SU-DHL-6 (cell line): ENCODE data around the gene BAHCC1.

Experiments used
- H2AFZ ChIP-seq: fragments of 200-600 bp; sonication (generic); 2 replicates; pipeline ENCODE4 v1.6.1; 2014; ENCODE audit warnings: low read depth, mild to moderate bottlenecking, moderate library complexity, mixed read lengths, antibody characterized with exemption, low read length; ENCODE audit not compliant: severe bottlenecking
- H3F3A ChIP-seq: fragments of 200-600 bp; shearing (Covaris generic); 2 replicates; pipeline ENCODE4 v1.6.0; 2016; ENCODE audit warnings: antibody characterized with exemption, mild to moderate bottlenecking; ENCODE audit not compliant: insufficient read depth
- H3K27ac ChIP-seq: fragments of 200-600 bp; sonication (generic); 2 replicates; pipeline ENCODE4 v1.5.1; 2016; ENCODE audit warnings: low read depth, mild to moderate bottlenecking, low read length, moderate library complexity, mixed read lengths
- H3K27me3 ChIP-seq: fragments of 200-600 bp; sonication (generic), shearing (Covaris generic); 2 replicates; pipeline ENCODE4 v1.6.0; 2014; ENCODE audit warnings: mild to moderate bottlenecking, low read length
- H3K36me3 ChIP-seq: fragments of 200-600 bp; sonication (generic); 2 replicates; pipeline ENCODE4 v1.6.1; 2014; ENCODE audit warnings: mild to moderate bottlenecking, low read length, mixed read lengths
- H3K4me2 ChIP-seq: fragments of 300-600, 200-600 bp; shearing (Covaris generic), sonication (generic); 2 replicates; pipeline ENCODE4 v1.6.0; 2014; ENCODE audit warnings: low read length, low read depth, mild to moderate bottlenecking; ENCODE audit not compliant: poor library complexity, severe bottlenecking
- H3K4me3 ChIP-seq: fragments of 200-600 bp; sonication (generic); 2 replicates; pipeline ENCODE4 v1.5.1; 2014; ENCODE audit warnings: antibody characterized with exemption, low read length, mild to moderate bottlenecking, mixed read lengths; ENCODE audit not compliant: insufficient read depth, poor library complexity, severe bottlenecking
- H3K79me2 ChIP-seq: fragments of 200-600 bp; sonication (generic); 2 replicates; pipeline ENCODE4 v1.6.1; 2014; ENCODE audit warnings: mild to moderate bottlenecking, low read length, moderate library complexity; ENCODE audit not compliant: insufficient read depth
- H3K9ac ChIP-seq: fragments of 200-600 bp; sonication (generic); 2 replicates; pipeline ENCODE4 v1.7.0; 2014; ENCODE audit warnings: mild to moderate bottlenecking, low read length
- H3K9me2 ChIP-seq: fragments of 200-600 bp; sonication (generic); replicated peaks from 2 replicates; pipeline ENCODE4 v1.6.1; 2014; ENCODE audit warnings: low read length; ENCODE audit not compliant: insufficient read depth
- H3K9me3 ChIP-seq: fragments of 200-600 bp; sonication (generic); 2 replicates; pipeline ENCODE4 v1.6.1; 2014; ENCODE audit warnings: low read length, mixed read lengths; ENCODE audit not compliant: insufficient read depth
- H4K20me1 ChIP-seq: fragments of 200-600 bp; sonication (generic); 2 replicates; pipeline ENCODE4 v1.6.1; 2014; ENCODE audit warnings: low read depth, mild to moderate bottlenecking, antibody characterized with exemption, low read length, moderate library complexity, mixed read lengths
- EZH2phosphoT487 ChIP-seq: fragments of 200-600 bp; sonication (generic), shearing (Covaris generic); conservative IDR thresholded peaks from 2 replicates; pipeline ENCODE4 v1.6.1; 2018; ENCODE audit warnings: mild to moderate bottlenecking, antibody characterized with exemption, low read length, moderate library complexity, mixed read lengths
- TF ChIP-seq, protein P1 (sequence below): fragments of 200-600 bp; sonication (generic); IDR thresholded peaks from one replicate; pipeline ENCODE4 v1.5.1; 2017; ENCODE audit warnings: antibody characterized with exemption, mild to moderate bottlenecking, low read length, moderate library complexity; ENCODE audit not compliant: insufficient read depth, poor library complexity, severe bottlenecking

The BAHCC1 gene

DNA sequence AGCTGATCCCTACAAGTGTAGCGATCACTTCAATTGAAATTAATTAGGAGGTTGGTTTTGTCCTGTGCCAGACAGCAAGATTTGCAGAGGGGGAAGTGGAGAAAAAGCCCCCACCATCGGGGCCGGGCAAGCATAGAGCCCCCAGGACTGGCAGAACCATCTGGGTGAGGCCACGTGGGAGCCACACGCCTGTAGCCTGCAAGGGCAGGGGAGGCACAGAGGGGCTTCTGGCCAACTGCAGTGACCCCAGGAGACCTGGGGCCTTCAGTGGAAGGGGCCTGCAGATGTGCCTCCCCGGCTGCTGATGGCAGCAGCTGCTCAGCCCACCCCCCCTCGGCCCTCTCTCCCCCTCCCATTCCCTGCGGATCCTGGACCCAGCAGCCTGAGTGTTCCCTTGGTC lies 54.1 kb downstream of the BAHCC1 start:
- no peaks in the 10 kb centered on the region for H3K9me3 ChIP-seq
- H3K4me3 ChIP-seq = no peak overlapping the region
- H3K9ac ChIP-seq = no peak overlapping the region
- TF ChIP-seq EZH2phosphoT487 = no peak
- TF ChIP-seq, protein P1, sequence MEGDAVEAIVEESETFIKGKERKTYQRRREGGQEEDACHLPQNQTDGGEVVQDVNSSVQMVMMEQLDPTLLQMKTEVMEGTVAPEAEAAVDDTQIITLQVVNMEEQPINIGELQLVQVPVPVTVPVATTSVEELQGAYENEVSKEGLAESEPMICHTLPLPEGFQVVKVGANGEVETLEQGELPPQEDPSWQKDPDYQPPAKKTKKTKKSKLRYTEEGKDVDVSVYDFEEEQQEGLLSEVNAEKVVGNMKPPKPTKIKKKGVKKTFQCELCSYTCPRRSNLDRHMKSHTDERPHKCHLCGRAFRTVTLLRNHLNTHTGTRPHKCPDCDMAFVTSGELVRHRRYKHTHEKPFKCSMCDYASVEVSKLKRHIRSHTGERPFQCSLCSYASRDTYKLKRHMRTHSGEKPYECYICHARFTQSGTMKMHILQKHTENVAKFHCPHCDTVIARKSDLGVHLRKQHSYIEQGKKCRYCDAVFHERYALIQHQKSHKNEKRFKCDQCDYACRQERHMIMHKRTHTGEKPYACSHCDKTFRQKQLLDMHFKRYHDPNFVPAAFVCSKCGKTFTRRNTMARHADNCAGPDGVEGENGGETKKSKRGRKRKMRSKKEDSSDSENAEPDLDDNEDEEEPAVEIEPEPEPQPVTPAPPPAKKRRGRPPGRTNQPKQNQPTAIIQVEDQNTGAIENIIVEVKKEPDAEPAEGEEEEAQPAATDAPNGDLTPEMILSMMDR = no peak
- no peaks in the 10 kb centered on the region for H3K79me2 ChIP-seq
- no peaks in the 10 kb centered on the region for H3K27me3 ChIP-seq
- H4K20me1 ChIP-seq = no peaks in the 10 kb centered on the region
- H3K27ac ChIP-seq = no peak overlapping the region
- no peaks in the 10 kb centered on the region for H3F3A ChIP-seq
- H3K9me2 ChIP-seq = no peaks in the 10 kb centered on the region
- H3K4me2 ChIP-seq = no peak overlapping the region
- H3K36me3 ChIP-seq = no peaks in the 10 kb centered on the region
- no peak overlapping the region for H2AFZ ChIP-seq

DNA sequence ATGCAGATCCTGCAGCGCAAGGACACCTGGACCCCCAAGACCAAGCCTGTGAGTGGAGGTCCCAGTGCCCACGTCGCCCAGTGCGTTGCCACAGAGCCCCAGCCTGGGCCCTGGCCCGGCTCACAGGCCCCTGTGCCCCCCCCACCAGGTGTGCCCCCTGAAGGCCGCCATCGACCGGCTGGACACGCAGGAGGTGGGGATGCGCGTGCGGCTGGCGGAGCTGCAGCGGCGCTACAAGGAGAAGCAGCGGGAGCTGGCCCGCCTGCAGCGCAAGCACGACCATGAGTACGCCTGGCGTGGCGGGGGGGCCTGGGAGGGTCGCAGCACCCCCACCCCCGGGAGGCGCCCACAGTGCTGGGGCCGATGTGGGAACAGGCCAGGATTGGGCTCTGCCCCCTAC lies 56.6 kb downstream of the BAHCC1 start:
- TF ChIP-seq, protein P1 = no peak
- TF ChIP-seq EZH2phosphoT487 = no peak
- H3K27ac ChIP-seq = no peak overlapping the region
- H2AFZ ChIP-seq = no peak overlapping the region
- H4K20me1 ChIP-seq = no peaks in the 10 kb centered on the region
- H3F3A ChIP-seq = no peaks in the 10 kb centered on the region
- H3K79me2 ChIP-seq = no peaks in the 10 kb centered on the region
- H3K9me2 ChIP-seq = no peaks in the 10 kb centered on the region
- H3K9ac ChIP-seq = no peak overlapping the region
- no peaks in the 10 kb centered on the region for H3K9me3 ChIP-seq
- H3K36me3 ChIP-seq = no peaks in the 10 kb centered on the region
- no peak overlapping the region for H3K4me2 ChIP-seq
- H3K27me3 ChIP-seq = no peaks in the 10 kb centered on the region
- no peak overlapping the region for H3K4me3 ChIP-seq

DNA sequence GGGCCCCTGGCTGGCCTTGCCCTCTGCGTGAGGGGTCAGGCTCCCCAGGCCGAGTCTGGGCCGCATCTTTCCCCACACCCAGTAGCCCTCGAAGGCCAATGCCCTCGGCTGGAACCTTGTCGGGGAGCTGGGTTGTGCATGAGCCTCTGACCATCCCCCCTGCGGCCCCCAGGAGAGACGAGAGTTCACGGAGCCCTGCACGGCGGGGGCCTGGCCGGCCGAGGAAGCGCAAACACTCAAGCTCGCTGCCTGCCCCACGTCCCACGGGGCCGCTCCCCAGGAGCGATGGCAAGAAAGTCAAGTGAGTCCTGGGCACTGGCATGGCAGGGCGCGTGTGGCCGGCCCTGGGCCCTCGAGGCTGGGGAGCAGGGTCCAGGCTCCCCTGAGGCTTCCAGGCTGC lies 57.3 kb downstream of the BAHCC1 start:
- Histone ChIP-seq H3K9ac (no peak overlapping the region), H3K9me3 (no peaks in the 10 kb centered on the region), H3F3A (no peaks in the 10 kb centered on the region), H3K27me3 (no peaks in the 10 kb centered on the region), H3K4me3 (no peak overlapping the region), H3K4me2 (no peak overlapping the region), H3K27ac (no peak overlapping the region), H4K20me1 (no peaks in the 10 kb centered on the region), H3K79me2 (no peaks in the 10 kb centered on the region), H2AFZ (no peak overlapping the region), H3K36me3 (no peaks in the 10 kb centered on the region), H3K9me2 (no peaks in the 10 kb centered on the region)
- no peak for TF ChIP-seq EZH2phosphoT487
- TF ChIP-seq, protein P1 = no peak

DNA sequence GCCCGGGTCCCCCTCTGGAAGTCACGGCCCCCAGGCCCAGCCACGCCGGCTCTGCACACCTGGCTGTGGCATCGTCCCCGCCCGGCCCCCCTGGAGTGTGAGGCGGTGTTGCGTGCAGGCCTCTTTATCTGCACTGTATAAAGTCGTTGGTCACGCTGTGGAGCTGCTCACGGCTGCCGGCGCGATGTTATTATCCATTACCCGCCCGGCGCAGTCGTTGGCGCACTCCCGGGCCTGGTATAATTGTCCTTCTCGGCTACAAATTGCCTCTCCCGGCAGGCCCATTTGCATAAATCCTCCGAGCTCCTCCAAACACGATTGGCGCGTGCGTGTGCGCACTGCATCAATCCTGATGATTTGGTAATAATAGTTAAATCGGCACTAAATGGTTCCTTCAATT lies 57.8 kb downstream of the BAHCC1 start:
- no peaks in the 10 kb centered on the region for H3K27me3 ChIP-seq
- TF ChIP-seq, protein P1 = no peak
- TF ChIP-seq EZH2phosphoT487 = no peak
- H3K4me2 ChIP-seq = no peak overlapping the region

More for the DNA sequence above, 57.8 kb downstream of the BAHCC1 start:
- no peaks in the 10 kb centered on the region for H3K79me2 ChIP-seq
- H3K4me3 ChIP-seq = no peak overlapping the region
- no peaks in the 10 kb centered on the region for H4K20me1 ChIP-seq
- no peaks in the 10 kb centered on the region for H3K9me3 ChIP-seq
- no peak overlapping the region for H2AFZ ChIP-seq
- H3K9ac ChIP-seq = no peak overlapping the region
- no peaks in the 10 kb centered on the region for H3K36me3 ChIP-seq
- no peak overlapping the region for H3K27ac ChIP-seq
- no peaks in the 10 kb centered on the region for H3K9me2 ChIP-seq
- H3F3A ChIP-seq = no peaks in the 10 kb centered on the region
